Brain microvascular endothelial cell (primary cell): ENCODE data around the gene CHD9.

Experiments
- DNase-seq: peaks from one replicate; pipeline ENCODE4 v3.0.0-alpha.2; 2020
- H3K27ac ChIP-seq: fragments of 250-450 bp; sonication (Bioruptor Pico); 2 replicates; pipeline ENCODE4 v1.5.1; 2020; ENCODE audit warnings: mild to moderate bottlenecking, moderate library complexity
- H3K27me3 ChIP-seq: fragments of 250-450 bp; sonication (Bioruptor Pico); replicated peaks from 2 replicates; pipeline ENCODE4 v1.5.1; 2020; ENCODE audit warnings: mild to moderate bottlenecking
- H3K36me3 ChIP-seq: fragments of 250-450 bp; sonication (Bioruptor Pico); replicated peaks from 2 replicates; pipeline ENCODE4 v1.5.1; 2020; ENCODE audit warnings: mild to moderate bottlenecking
- H3K4me3 ChIP-seq: 2 replicates; pipeline ENCODE4 v1.5.1; 2011; ENCODE audit warnings: low read depth, mild to moderate bottlenecking, control low read depth, low read length, moderate library complexity
- in situ Hi-C: cut with HindIII; loops from 2 replicates; pipeline ENCODE4 v1.10.0; 2017; ENCODE audit warnings: low sequenced_read_pairs, low pct_ligation_motif_present
- TF ChIP-seq, protein P1 (sequence below): IDR thresholded peaks from 2 replicates; pipeline ENCODE4 v1.5.1; 2011; ENCODE audit warnings: low read depth, mild to moderate bottlenecking, moderate library complexity, low read length, control low read depth, inconsistent platforms; ENCODE audit errors: missing control alignments

CHD9 gene

DNA sequence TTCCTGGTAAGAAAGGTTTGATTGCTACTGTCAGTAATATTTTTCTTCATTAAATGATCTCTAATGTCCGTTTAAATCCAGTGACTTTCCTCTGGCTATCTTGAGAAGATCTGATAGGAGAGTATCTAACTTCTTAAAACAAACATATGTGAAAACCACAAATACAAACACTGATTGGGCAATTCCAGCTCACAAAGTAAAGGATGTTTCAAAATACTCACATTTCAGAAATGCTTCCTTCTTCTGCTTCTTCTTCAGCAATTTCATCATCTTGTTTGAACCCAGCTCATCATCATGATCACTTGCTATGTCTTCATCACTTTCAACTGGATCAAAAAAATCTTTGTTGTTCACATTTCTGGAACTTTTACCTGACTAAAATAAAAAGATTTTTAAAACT lies 315.1 kb downstream of the CHD9 start:
- Histone ChIP-seq H3K4me3 (no peak overlapping the region), H3K36me3 (no peaks in the 10 kb centered on the region), H3K27me3 (peaks cover 16% of the 10 kb centered on the region), H3K27ac (no peak overlapping the region)
- peak; percentile 9 for DNase-seq
- in situ Hi-C loops: no loop called here
- TF ChIP-seq, protein P1, sequence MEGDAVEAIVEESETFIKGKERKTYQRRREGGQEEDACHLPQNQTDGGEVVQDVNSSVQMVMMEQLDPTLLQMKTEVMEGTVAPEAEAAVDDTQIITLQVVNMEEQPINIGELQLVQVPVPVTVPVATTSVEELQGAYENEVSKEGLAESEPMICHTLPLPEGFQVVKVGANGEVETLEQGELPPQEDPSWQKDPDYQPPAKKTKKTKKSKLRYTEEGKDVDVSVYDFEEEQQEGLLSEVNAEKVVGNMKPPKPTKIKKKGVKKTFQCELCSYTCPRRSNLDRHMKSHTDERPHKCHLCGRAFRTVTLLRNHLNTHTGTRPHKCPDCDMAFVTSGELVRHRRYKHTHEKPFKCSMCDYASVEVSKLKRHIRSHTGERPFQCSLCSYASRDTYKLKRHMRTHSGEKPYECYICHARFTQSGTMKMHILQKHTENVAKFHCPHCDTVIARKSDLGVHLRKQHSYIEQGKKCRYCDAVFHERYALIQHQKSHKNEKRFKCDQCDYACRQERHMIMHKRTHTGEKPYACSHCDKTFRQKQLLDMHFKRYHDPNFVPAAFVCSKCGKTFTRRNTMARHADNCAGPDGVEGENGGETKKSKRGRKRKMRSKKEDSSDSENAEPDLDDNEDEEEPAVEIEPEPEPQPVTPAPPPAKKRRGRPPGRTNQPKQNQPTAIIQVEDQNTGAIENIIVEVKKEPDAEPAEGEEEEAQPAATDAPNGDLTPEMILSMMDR: no peak

DNA sequence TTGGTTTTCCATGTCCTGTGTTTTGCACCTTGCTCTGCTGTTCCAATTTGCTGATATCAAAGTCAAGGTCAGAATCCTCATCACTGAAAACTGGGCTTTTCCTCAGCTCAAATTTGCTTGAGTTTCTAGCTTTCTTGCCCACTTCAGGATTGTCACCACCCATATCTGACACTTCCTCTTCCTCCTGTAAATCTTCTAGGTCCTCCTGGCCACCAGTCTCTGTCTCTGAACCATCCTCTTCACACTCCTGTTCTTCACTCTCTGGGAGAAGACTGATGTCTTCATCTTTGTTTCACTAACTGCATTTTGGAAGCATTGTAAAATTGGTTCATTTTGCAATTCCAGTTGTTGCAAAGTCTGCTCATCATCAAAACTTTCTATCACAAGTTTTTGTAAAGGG lies 316.0 kb downstream of the CHD9 start:
- Histone ChIP-seq H3K36me3 (no peaks in the 10 kb centered on the region), H3K4me3 (no peak overlapping the region), H3K27me3 (peaks cover 16% of the 10 kb centered on the region), H3K27ac (no peak overlapping the region)
- no peak for DNase-seq
- TF ChIP-seq, protein P1: no peak
- in situ Hi-C loops: no loop called here

GRCh38 chr16:53372992-53373871 lies 318.4 kb downstream of the CHD9 start:
- TF ChIP-seq, protein P1: no peak
- no peaks in the 10 kb centered on the region for H3K36me3 ChIP-seq
- H3K27me3 ChIP-seq: peaks cover 16% of the 10 kb centered on the region
- DNase-seq: no peak
- H3K27ac ChIP-seq: no peak overlapping the region
- in situ Hi-C loops: no loop called here
- H3K4me3 ChIP-seq: peak overlapping the region; percentile 20

DNA sequence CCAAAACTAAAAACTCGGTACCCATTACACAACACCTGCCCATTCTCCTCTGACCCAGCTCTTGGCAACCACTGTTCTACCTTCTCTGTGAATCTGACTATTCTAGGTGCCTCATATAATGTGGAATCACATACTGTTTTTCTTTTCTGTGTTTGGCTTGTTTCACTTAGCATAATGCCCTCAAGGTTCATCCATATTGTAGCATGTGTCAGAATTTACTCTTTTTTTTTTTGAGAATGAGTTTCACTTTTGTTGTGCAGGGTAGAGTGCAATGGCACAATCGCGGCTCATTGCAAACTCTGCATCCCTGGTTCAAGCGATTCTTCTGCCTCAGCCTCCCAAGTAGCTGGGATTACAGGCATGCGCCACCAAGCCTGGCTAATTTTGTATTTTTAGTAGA lies 320.0 kb downstream of the CHD9 start:
- Histone ChIP-seq H3K4me3 (no peak overlapping the region), H3K27ac (no peak overlapping the region), H3K27me3 (peaks cover 16% of the 10 kb centered on the region), H3K36me3 (no peaks in the 10 kb centered on the region)
- DNase-seq: no peak
- in situ Hi-C loops: no loop called here
- TF ChIP-seq, protein P1: no peak

DNA sequence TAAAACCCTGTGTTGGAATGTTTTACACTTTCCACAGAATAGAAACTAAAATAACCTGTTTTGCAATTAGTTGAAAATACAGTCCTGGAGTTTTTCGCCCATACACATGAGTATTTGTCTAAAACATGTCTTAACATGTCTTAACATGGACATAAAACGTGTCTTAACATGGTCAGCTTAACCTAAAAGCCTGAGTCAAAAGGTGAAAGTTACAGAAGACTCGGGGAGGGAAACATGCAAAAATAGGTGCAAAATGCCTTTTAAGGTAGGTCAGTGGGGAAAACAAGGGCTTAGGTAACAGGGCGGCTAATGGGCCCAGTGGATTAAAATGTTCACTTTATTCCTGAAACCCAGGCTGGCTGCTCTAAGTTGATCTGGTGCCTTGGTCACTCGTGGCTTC lies 323.3 kb downstream of the CHD9 start:
- no peak for DNase-seq
- in situ Hi-C loops: no loop called here
- Histone ChIP-seq H3K36me3 (no peaks in the 10 kb centered on the region), H3K27me3 (peaks cover 5% of the 10 kb centered on the region), H3K27ac (no peak overlapping the region), H3K4me3 (no peak overlapping the region)
- TF ChIP-seq, protein P1: no peak
